SK-N-SH (cell line): ENCODE data around the gene SUFU. TPM values are rescaled to one million over a fixed set of nuclear protein-coding genes. Genes with fewer than 3 reads are reported as not detected.
A peak's percentile ranks its signal among the peaks of the same experiment; 100 is the strongest.

Experiments used
- CTCF ChIA-PET: fragments of 300-600, 350-600 bp; formaldehyde crosslinking; extraction: SDS; loops from one replicate; lab custom pipeline; 2021; lab: Yijun Ruan, JAX
- POLR2A ChIA-PET: fragments of 350-600 bp; sonication (Branson Sonifier 250); formaldehyde crosslinking; extraction: SDS; loops from one replicate; lab custom pipeline; 2020; ENCODE audit warnings: antibody characterized with exemption, inconsistent platforms; lab: Yijun Ruan, JAX
- DNase-seq: peaks from one replicate; pipeline ENCODE4 v3.0.0; 2012
- H2AFZ ChIP-seq: fragments of 200-600 bp; sonication (generic); 2 replicates; pipeline ENCODE4 v1.8.1; 2016; ENCODE audit warnings: antibody characterized with exemption, mild to moderate bottlenecking, low read depth
- H3F3A ChIP-seq: fragments of 200-600 bp; sonication (generic); replicated peaks from 2 replicates; pipeline ENCODE3; 2016; ENCODE audit warnings: antibody characterized with exemption, mild to moderate bottlenecking; ENCODE audit not compliant: insufficient read depth
- H3K27ac ChIP-seq, 2 experiments: fragments of 200-500 bp in 1 of 2; fragments of 200-600 bp in 1 of 2; sonication (Bioruptor generic) in 1 of 2; sonication (generic), shearing (Covaris generic) in 1 of 2; 2 replicates each; pipeline versions ENCODE4 v1.5.1 to v1.6.1; 2014 to 2016; ENCODE audit warnings: low read depth in 2 of 2, inconsistent platforms in 1 of 2, low read length in 1 of 2, mild to moderate bottlenecking in 1 of 2, mixed read lengths in 1 of 2
- H3K27me3 ChIP-seq: fragments of 200-600 bp; sonication (generic), shearing (Covaris generic); 2 replicates; pipeline ENCODE4 v1.6.1; 2016; ENCODE audit warnings: mixed run types; ENCODE audit not compliant: insufficient read depth
- H3K36me3 ChIP-seq, 2 experiments: fragments of 200-500 bp in 1 of 2; fragments of 200-600 bp in 1 of 2; sonication (Bioruptor generic) in 1 of 2; sonication (generic) in 1 of 2; replicated peaks in 1 of 2; 2 replicates each; pipeline versions ENCODE3 to v1.5.1; 2014 to 2016; ENCODE audit warnings: low read length in 1 of 2, mild to moderate bottlenecking in 1 of 2; ENCODE audit not compliant: insufficient read depth in 2 of 2, control insufficient read depth in 1 of 2
- H3K4me1 ChIP-seq, 2 experiments: fragments of 200-500 bp in 1 of 2; fragments of 200-600 bp in 1 of 2; sonication (Bioruptor generic) in 1 of 2; sonication (generic), shearing (Covaris generic) in 1 of 2; 2 replicates each; pipeline versions ENCODE4 v1.5.1 to v1.6.1; 2014 to 2016; ENCODE audit warnings: low read depth in 1 of 2, low read length in 1 of 2, mixed run types in 1 of 2; ENCODE audit not compliant: insufficient read depth in 2 of 2, control insufficient read depth in 1 of 2
- H3K4me2 ChIP-seq: fragments of 200-600 bp; sonication (generic), shearing (Covaris generic); 2 replicates; pipeline ENCODE4 v1.6.1; 2017; ENCODE audit warnings: mixed run types
- H3K4me3 ChIP-seq, 2 experiments: fragments of 200-500 bp in 1 of 2; fragments of 200-600 bp in 1 of 2; sonication (Bioruptor generic) in 1 of 2; sonication (generic), shearing (Covaris generic) in 1 of 2; 2 replicates each; pipeline versions ENCODE4 v1.5.1 to v1.8.1; 2014 to 2016; ENCODE audit warnings: low read depth in 2 of 2, inconsistent platforms in 1 of 2, low read length in 1 of 2, mild to moderate bottlenecking in 1 of 2, mixed read lengths in 1 of 2, moderate library complexity in 1 of 2
- H3K79me2 ChIP-seq: fragments of 200-600 bp; sonication (generic); 2 replicates; pipeline ENCODE4 v1.8.1; 2017; ENCODE audit warnings: mild to moderate bottlenecking; ENCODE audit not compliant: insufficient read depth
- H3K9ac ChIP-seq: fragments of 200-600 bp; sonication (generic); 2 replicates; pipeline ENCODE4 v1.6.1; 2017; ENCODE audit warnings: mixed run types
- H3K9me2 ChIP-seq: fragments of 200-600 bp; sonication (generic); 2 replicates; pipeline ENCODE4 v1.6.1; 2017; ENCODE audit warnings: mixed run types
- H3K9me3 ChIP-seq: fragments of 200-600 bp; sonication (generic); 2 replicates; pipeline ENCODE4 v1.6.1; 2017; ENCODE audit warnings: mixed run types, mild to moderate bottlenecking, moderate library complexity
- H4K20me1 ChIP-seq: fragments of 200-600 bp; sonication (generic); 2 replicates; pipeline ENCODE4 v1.6.1; 2017; ENCODE audit warnings: mild to moderate bottlenecking, mixed run types; ENCODE audit not compliant: insufficient read depth
- ELF1 ChIP-seq: IDR thresholded peaks from 2 replicates; pipeline ENCODE4 v1.4.0; 2012
- EZH2phosphoT487 ChIP-seq: fragments of 200-600 bp; sonication (generic); IDR thresholded peaks from 2 replicates; pipeline ENCODE4 v1.6.1; 2017; ENCODE audit warnings: low read depth, mixed run types, mild to moderate bottlenecking, antibody characterized with exemption, moderate library complexity, borderline replicate concordance
- FOXJ3 ChIP-seq: sonication (generic); formaldehyde crosslinking; IDR thresholded peaks from 2 replicates; pipeline ENCODE4 v1.5.1; 2020; ENCODE audit warnings: mild to moderate bottlenecking, missing genetic modification reagents
- FOXM1 ChIP-seq: IDR thresholded peaks from 2 replicates; pipeline ENCODE4 v1.4.0; 2012; ENCODE audit warnings: low read depth, mild to moderate bottlenecking
- IRF3 ChIP-seq: fragments of 150-350 bp; IDR thresholded peaks from 2 replicates; pipeline ENCODE4 v1.6.1; 2016; ENCODE audit warnings: mild to moderate bottlenecking, low read depth, low read length
- MEF2A ChIP-seq: IDR thresholded peaks from 2 replicates; pipeline ENCODE4 v1.4.0; 2012; ENCODE audit warnings: low read depth, borderline replicate concordance
- NFIC ChIP-seq: IDR thresholded peaks from 2 replicates; pipeline ENCODE4 v1.4.0; 2012; ENCODE audit warnings: borderline replicate concordance
- NRF1 ChIP-seq: IDR thresholded peaks from 2 replicates; pipeline ENCODE4 v1.6.1; 2012; ENCODE audit warnings: low read depth, mild to moderate bottlenecking, low read length
- RFX5 ChIP-seq: IDR thresholded peaks from 2 replicates; pipeline ENCODE4 v1.6.1; 2012; ENCODE audit warnings: mild to moderate bottlenecking, improper control_type of control experiment, low read length
- RXRA ChIP-seq: IDR thresholded peaks from 2 replicates; pipeline ENCODE4 v1.4.0; 2012; ENCODE audit warnings: low read depth, mild to moderate bottlenecking, borderline replicate concordance
- TCF12 ChIP-seq: IDR thresholded peaks from 2 replicates; pipeline ENCODE4 v1.4.0; 2012
- USF1 ChIP-seq: IDR thresholded peaks from 2 replicates; pipeline ENCODE4 v1.4.0; 2012; ENCODE audit warnings: low read depth, borderline replicate concordance
- YY1 ChIP-seq: IDR thresholded peaks from 2 replicates; pipeline ENCODE4 v1.4.0; 2012; ENCODE audit warnings: low read depth, mild to moderate bottlenecking
- WGBS: methylation state at CpG from one replicate; pipeline ENCODE4 v1.1.6; 2017; ENCODE audit warnings: low lambda C conversion rate; 5-methylcytosine and 5-hydroxymethylcytosine counted together
- polyA plus RNA-seq, 3 experiments: library from polyadenylated mRNA; depleted of rRNA; stranded (reverse); fragments of >200 nt; gene quantifications; 2 replicates each; pipeline ENCODE4 v1.2.3, GENCODE V29; 2012
- TF ChIP-seq, protein P1 (sequence below): IDR thresholded peaks from 2 replicates; pipeline ENCODE4 v1.6.1; 2012; ENCODE audit warnings: mild to moderate bottlenecking, low read depth, low read length, moderate library complexity
- TF ChIP-seq, protein P2 (sequence below): IDR thresholded peaks from 2 replicates; pipeline ENCODE4 v1.4.0; 2012; ENCODE audit warnings: low read depth
- TF ChIP-seq, protein P3 (sequence below): fragments of 150-350 bp; IDR thresholded peaks from 2 replicates; pipeline ENCODE4 v1.6.1; 2017; ENCODE audit warnings: antibody characterized with exemption, low read length, low read depth, borderline replicate concordance

Gene SUFU
- polyA plus RNA-seq, 1 of the 3 experiments (the other 2 are of a cell fraction) = 5.7 TPM

- TF ChIP-seq, protein P1, sequence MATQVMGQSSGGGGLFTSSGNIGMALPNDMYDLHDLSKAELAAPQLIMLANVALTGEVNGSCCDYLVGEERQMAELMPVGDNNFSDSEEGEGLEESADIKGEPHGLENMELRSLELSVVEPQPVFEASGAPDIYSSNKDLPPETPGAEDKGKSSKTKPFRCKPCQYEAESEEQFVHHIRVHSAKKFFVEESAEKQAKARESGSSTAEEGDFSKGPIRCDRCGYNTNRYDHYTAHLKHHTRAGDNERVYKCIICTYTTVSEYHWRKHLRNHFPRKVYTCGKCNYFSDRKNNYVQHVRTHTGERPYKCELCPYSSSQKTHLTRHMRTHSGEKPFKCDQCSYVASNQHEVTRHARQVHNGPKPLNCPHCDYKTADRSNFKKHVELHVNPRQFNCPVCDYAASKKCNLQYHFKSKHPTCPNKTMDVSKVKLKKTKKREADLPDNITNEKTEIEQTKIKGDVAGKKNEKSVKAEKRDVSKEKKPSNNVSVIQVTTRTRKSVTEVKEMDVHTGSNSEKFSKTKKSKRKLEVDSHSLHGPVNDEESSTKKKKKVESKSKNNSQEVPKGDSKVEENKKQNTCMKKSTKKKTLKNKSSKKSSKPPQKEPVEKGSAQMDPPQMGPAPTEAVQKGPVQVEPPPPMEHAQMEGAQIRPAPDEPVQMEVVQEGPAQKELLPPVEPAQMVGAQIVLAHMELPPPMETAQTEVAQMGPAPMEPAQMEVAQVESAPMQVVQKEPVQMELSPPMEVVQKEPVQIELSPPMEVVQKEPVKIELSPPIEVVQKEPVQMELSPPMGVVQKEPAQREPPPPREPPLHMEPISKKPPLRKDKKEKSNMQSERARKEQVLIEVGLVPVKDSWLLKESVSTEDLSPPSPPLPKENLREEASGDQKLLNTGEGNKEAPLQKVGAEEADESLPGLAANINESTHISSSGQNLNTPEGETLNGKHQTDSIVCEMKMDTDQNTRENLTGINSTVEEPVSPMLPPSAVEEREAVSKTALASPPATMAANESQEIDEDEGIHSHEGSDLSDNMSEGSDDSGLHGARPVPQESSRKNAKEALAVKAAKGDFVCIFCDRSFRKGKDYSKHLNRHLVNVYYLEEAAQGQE = no peak
- TF ChIP-seq EZH2phosphoT487 (no peak), MEF2A (no peak), FOXJ3 (CRISPR knock-in tag) (no peak), NRF1 (no peak), ELF1 (no peak), IRF3 (no peak)
- TF ChIP-seq, protein P2, sequence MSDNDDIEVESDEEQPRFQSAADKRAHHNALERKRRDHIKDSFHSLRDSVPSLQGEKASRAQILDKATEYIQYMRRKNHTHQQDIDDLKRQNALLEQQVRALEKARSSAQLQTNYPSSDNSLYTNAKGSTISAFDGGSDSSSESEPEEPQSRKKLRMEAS = 0 out of 2 replicates have a peak, but pooled peaks have one; percentile 2
- TF ChIP-seq, protein P3, sequence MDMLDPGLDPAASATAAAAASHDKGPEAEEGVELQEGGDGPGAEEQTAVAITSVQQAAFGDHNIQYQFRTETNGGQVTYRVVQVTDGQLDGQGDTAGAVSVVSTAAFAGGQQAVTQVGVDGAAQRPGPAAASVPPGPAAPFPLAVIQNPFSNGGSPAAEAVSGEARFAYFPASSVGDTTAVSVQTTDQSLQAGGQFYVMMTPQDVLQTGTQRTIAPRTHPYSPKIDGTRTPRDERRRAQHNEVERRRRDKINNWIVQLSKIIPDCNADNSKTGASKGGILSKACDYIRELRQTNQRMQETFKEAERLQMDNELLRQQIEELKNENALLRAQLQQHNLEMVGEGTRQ = no peak
Observed at GRCh38 chr10:102646610-102647442, 143.1 kb downstream of the SUFU start (continued).

GRCh38 chr10:102647443-102648268 is 143.9 kb downstream of the SUFU start:
- WGBS = 92% methylated on average over 7 of the region's 7 CpGs
- H3K9ac ChIP-seq = peak overlapping the region; percentile 99; the same call in 1 of the 2 replicates
- peaks cover 76% of the 10 kb centered on the region for H4K20me1 ChIP-seq

More at GRCh38 chr10:102647443-102648268, 143.9 kb downstream of the SUFU start:
- TF ChIP-seq RFX5 = no peak
- no peak for TF ChIP-seq NFIC
- TF ChIP-seq YY1 = no peak
- no peak for TF ChIP-seq USF1
- no peak for TF ChIP-seq NRF1
- no peak for TF ChIP-seq TCF12
- no peak for TF ChIP-seq MEF2A
- no peak for TF ChIP-seq ELF1
- TF ChIP-seq FOXJ3 (CRISPR knock-in tag) = no peak
- no peak for TF ChIP-seq RXRA
- TF ChIP-seq FOXM1 = no peak
- ChIA-PET POLR2A (no interaction called here), CTCF (interaction anchor here (4.1 to 4.7 kb wide), 2 partner anchors 23 to 28 kb away, joined by 40 to 56 read pairs; no protein-coding TSS in a partner anchor)
- H3K4me2 ChIP-seq = peak overlapping the region; percentile 96
- peaks cover 28 to 52% of the 10 kb centered on the region in 2 experiments; a peak in 3 of 4 replicates for H3K4me1 ChIP-seq
- peaks cover 4 to 6% of the 10 kb centered on the region in 2 experiments for H3K36me3 ChIP-seq
- peaks cover 21% of the 10 kb centered on the region for H3F3A ChIP-seq
- no peaks in the 10 kb centered on the region for H3K9me3 ChIP-seq
- H3K9me2 ChIP-seq = no peaks in the 10 kb centered on the region
- DNase-seq = no peak
- peak overlapping the region in 1 of 2 experiments; percentile 99; a peak in 3 of 4 replicates for H3K4me3 ChIP-seq
- H2AFZ ChIP-seq = no peak overlapping the region
- H3K27me3 ChIP-seq = no peaks in the 10 kb centered on the region
- H3K79me2 ChIP-seq = peaks cover 97% of the 10 kb centered on the region
- H3K27ac ChIP-seq = peak overlapping the region in 1 of 2 experiments; percentile 1; a peak in 1 of 4 replicates
